HS-5 (cell line): ENCODE data around the gene UBAC2.

ENCODE experiments used
- DNase-seq: peaks from one replicate; pipeline ENCODE4 v3.0.0-alpha.2; 2012; ENCODE audit warnings: low read depth

The UBAC2 gene

DNA sequence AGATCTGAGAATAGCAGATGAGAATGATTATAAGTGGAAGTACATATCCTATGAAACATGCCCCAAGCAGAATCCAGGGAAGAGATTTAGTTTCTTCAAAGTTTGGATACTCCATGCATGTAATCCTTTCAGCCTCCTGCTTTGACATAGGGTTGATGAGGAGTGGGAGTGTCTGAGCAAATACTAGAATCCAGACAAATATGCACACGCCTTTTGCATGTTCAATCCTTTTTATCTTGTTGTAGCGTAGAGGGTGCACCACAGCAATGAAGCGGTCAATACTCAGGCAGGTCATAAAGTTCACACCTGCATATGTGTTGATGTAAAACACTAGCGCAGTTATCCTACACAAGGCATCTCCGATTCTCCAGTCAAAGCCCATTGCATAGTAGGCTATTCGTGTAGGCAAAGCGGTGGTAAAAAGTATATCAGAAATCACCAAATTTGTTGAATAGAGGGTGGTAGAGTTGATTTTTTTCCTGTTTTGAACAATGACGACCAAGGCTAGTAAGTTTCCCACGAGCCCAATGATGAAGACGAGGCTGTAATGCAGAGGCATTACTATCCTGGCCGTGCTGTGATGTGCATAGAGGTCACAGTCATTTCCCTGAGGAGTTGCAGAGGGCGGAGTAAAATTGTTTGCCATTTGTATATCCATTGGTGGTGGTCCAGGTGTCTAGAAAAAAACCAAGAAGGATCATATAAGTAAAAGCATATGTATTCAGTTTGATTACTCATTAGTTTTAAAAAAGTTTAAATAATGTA lies 95.0 kb downstream of the UBAC2 start:
- no peak for DNase-seq

DNA sequence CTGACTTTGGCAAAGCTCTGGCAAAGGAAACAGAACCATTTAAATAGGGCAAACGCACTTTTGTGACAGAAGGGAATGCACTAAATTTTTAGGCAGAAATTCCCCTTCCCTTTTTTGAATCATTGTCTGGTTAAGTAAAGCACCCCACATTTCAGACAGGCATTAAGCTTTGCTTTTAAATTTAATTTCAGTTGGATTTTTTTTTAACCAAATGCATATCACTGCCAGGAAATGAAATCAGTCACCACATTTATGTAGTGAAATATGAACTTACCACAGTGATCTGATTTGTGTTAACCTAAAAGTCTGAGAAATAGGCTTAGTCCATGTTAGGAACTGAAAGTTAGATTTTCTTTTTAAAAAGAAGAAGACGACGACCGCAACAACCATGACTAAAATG lies 95.7 kb downstream of the UBAC2 start:
- no peak for DNase-seq

GRCh38 chr13:99297331-99297730 lies 96.7 kb downstream of the UBAC2 start:
- no peak for DNase-seq

- DNase-seq, result no peak
Measured at GRCh38 chr13:99298056-99298455, 97.4 kb downstream of the UBAC2 start.

DNA sequence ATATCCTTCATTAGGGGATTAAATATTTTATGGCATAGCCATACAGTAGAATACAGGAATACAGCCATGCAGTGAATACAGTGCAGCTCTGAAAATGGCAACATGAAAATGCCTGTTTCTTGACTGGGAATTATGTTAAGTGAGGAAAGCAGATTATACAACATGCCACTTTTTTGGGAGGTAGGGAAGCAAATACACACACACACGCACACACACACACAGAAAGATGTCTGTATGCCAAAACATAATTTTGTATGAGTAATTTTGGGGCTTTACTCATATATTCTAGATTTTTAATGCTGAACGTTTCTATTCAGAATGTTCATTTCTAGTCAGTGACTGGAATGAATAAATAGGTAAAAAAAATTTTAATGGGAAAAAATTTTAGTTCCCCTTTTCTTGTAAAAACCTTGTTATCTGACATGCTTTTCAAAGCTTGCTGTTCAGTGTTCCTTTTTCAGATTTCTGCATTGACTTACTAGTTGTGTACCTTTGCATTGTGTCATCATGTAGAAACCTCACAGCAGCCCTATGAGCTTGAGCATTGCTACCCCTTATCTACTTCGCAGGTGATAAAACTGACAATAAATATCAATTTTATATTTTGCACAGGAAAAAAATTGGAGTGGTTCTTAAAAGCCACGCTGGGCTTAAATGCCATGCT lies 98.7 kb downstream of the UBAC2 start:
- DNase-seq, result no peak

GRCh38 chr13:99299920-99300341 lies 99.3 kb downstream of the UBAC2 start:
- DNase-seq, result no peak

DNA sequence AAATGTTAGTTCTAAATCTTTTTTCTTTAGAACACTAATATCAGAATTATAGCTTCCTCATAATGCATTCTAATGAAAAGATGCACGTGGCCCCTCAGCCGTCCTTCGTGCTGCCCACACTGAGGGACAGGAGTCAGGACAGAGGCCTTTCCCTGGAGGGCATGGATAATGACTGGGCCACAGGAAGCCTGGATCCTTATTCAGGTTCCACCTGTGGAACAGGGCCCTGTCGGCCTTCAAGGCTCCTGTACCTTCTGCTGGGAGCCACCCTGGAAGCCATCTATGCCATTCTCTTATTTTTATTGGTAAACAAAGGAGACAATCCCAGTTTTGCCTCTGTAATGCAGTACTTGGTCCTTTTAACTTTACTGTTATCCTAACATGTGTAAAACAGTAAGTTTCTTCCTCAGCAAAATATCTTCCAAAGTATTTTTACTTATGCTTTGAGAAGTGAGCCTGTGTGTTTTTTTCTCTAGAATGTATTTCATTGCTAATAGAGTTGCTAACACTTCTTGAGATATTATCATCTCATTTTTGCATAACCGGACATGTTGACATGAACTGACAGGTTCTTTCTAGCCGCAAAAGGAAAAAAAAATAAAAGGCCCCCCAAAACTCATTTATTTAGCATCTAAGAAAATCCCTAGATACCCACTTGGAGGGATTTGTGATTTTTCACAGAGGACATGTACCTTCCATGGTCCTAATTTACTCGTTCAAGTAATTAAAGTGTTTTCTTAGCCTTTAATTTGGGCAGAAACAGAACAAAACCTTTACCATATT lies 100.6 kb downstream of the UBAC2 start:
- no peak for DNase-seq

DNA sequence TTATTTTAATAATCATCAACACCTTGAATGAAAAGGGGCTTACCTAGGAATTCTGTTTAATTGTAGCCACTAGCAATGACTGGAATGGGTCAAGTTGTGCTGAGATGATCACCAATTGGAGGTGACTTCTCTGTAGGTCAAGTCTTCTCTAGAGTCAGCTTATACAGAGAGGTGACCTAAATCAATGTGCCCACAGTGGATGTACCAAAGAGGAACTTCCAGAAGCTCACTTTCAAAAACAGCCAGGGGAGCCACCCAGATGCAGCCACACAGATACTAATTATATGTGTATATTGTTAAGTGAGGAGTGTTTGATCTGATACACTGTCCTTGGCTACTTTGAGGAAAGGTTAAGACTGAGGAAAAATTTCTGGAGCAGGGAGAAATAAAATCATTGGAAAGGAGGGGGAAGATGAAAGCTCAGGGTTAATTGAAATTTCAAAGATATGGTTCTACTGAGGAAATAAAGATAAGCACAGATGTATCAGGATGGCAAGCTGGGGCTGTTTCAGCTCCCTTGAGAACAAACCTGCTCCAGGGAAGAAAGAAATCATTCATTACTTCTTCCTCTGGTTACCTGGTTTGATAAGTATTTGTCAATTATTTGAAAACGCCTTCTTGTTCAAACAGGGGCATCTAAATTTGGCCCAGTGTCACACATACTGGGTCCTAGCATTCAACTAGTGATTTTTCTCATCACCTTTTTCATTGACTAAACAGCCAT lies 101.4 kb downstream of the UBAC2 start:
- no peak for DNase-seq

DNA sequence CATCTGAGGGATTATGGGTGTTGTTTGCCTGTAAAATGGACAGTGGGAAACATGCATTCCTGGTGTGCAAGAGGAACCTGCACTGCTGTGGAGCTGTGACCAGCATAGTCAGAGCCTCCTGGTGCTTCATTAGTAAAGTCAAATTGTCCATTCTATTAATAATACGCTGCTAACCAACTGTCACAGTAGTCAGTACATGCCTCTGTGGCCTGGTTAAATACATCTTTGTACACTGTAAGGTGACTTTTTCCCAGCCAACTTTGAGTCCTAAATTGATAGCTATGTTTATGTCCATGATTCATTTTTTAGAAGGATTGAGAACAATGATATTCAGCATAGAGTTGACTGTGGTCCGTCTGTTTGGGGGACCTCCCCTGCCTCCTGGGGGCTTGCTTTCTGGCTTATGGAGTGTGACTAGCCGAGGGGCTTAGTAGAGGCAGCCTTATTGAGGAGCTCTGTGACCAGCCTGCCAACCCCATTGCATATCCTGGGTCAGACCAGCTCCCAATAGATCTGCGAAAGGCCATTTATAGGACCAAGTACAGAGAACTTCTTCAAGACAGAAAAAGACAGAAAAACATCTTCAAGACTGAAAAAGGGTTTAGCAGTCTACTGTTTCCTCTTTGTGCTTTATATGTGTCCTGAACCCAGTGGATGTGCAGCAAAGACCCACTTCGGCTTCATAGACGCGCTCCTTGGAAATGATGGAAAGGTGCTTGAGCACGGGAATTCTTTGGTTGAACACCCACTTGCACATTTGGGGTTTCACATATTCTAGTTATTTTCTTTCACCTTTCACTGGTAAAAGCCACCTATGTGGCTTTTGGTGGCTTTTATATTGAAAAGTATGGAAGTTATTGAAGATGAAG lies 102.2 kb downstream of the UBAC2 start:
- DNase-seq, result no peak

GRCh38 chr13:99303863-99304521 lies 103.3 kb downstream of the UBAC2 start:
- no peak for DNase-seq

GRCh38 chr13:99304541-99304940 lies 103.9 kb downstream of the UBAC2 start:
- no peak for DNase-seq

DNA sequence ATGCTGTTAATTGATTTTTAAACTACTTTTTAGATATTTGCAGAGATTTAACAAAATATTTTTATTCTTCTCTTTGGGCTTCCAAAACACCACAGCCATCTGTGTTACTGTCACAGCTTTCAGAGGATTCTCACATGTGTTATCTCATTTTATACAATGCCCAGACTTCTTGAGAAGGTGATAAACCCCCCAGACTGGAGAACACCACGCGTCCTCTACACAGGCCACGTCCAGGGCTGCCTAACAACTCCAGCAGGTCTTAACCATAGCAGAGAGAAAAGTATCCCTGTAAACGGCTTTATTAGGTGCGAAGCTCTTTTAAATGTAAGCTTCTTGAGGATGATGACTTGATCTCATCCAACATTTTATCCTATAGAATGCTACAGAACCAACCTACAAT lies 104.5 kb downstream of the UBAC2 start:
- DNase-seq, result no peak

GRCh38 chr13:99305566-99305965 lies 104.9 kb downstream of the UBAC2 start:
- no peak for DNase-seq

GRCh38 chr13:99307247-99307646 lies 106.6 kb downstream of the UBAC2 start, which contains the start of gene GPR183:
TSS of gene GPR183 (minus strand) at chr13:99307399. CDS start at chr13:99296145, 11,254 bp downstream.
- no peak for DNase-seq

GRCh38 chr13:99307648-99308339 lies 107.1 kb downstream of the UBAC2 start:
- DNase-seq, result no peak

GRCh38 chr13:99308471-99309087 lies 107.9 kb downstream of the UBAC2 start:
- no peak for DNase-seq

DNA sequence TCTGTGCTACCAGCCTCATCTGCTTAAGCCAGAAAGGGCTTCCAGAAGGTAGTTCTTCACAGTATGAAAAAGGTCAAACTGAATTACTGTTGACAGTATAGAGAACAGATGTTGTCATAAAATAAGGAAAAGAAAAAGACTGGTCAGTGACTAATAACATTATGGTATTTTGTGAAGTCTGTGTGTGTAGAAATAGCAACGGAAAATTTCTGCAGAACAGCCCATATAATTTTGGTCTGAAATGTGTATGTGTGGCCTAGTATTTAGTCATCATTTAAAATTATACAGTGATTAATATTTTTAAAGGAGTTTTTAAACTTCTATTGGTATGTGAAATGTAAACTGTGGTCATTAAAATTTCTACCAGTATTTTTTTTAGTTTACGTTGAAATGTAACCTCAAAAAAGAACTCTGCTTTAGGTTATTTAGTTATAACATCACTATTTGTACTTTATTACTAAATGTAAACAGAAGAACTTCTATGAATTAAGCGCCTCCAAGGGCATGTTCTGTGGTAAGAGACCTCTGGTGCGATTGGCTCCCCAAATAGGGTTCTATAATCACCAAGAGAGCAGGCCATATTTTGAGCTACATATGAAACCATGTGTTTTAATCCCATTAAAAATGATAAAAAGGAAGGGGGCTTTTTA lies 109.9 kb downstream of the UBAC2 start:
- no peak for DNase-seq

DNA sequence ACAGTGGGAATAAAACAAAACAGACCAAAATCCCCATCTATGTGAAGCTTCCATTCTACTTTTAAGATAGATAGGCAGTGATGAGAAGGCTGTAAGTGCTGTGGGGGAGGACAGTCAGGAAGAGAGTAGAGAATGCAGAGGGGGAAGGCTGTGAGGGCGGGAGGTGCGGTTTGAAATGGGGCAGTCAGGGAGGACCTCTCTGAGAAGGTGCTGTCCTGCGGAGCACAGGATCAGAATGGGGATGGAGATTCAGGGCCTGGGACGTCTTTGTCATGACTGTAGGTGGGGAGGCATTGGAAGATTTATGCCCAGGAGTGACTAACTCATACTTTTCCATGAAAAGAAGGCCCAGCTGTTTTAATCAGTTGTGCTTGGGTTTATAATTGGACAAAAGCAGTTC lies 110.5 kb downstream of the UBAC2 start:
- DNase-seq, result no peak
